Left ventricle myocardium inferior (tissue), 1 donor: ENCODE measurements around the gene TAMM41. TPM values are rescaled to one million over a fixed set of nuclear protein-coding genes. Genes with fewer than 3 reads are reported as not detected.
"Not testable (repeated sequence)": the region's sequence is repeated elsewhere in the genome, so short reads cannot be mapped to it uniquely, and the experiment has no call there.

Experiments
- DNase-seq: peaks from one replicate; pipeline ENCODE4 v3.0.0-alpha.2; 2020
- H3K27ac ChIP-seq: fragments of 200-600 bp; replicated peaks from 2 replicates; pipeline ENCODE4 v1.8.0; 2021
- H3K27me3 ChIP-seq: fragments of 200-600 bp; 2 replicates; pipeline ENCODE4 v1.8.0; 2021; ENCODE audit warnings: low read depth
- H3K36me3 ChIP-seq: fragments of 200-600 bp; 2 replicates; pipeline ENCODE4 v1.8.0; 2021
- H3K4me1 ChIP-seq: fragments of 200-600 bp; 2 replicates; pipeline ENCODE4 v1.8.0; 2021
- H3K4me3 ChIP-seq: fragments of 200-600 bp; 2 replicates; pipeline ENCODE4 v1.8.0; 2021; ENCODE audit warnings: mild to moderate bottlenecking, moderate library complexity
- H3K9me3 ChIP-seq: fragments of 200-600 bp; replicated peaks from 2 replicates; pipeline ENCODE4 v1.8.0; 2021
- CTCF ChIP-seq: fragments of 200-600 bp; IDR thresholded peaks from 2 replicates; pipeline ENCODE4 v1.8.0; 2021; ENCODE audit warnings: antibody characterized with exemption, mild to moderate bottlenecking, borderline replicate concordance
- intact Hi-C: fragments of 100-400 bp; cut with micrococcal nuclease; formaldehyde crosslinking; loops from one replicate; pipeline ENCODE4 v1.11.0; 2022
- total RNA-seq: library from RNA; stranded (reverse); fragmentation: NEBNext Ultra II Directional; extraction: Animal tissue kit (Norgen Biotek cat#: 25700); gene quantifications from one replicate; pipeline ENCODE4 v1.2.1, GENCODE V29; 2021
- donor health status: DM: no; HTN: yes; CAD: no; lungs with severe emphysema.

TAMM41 gene
- total RNA-seq, 1 donor from 2014 or later, result 11.1 TPM

GRCh38 chr3:11779626-11780025 is 67.1 kb downstream of the TAMM41 start:
- intact Hi-C loops, result no loop called here
- Histone ChIP-seq H3K4me3 (no peak overlapping the region), H3K27me3 (no peaks in the 10 kb centered on the region), H3K4me1 (no peaks in the 10 kb centered on the region), H3K36me3 (no peaks in the 10 kb centered on the region), H3K9me3 (no peaks in the 10 kb centered on the region), H3K27ac (no peak overlapping the region)
- TF ChIP-seq CTCF, result no peak
- no peak for DNase-seq

DNA sequence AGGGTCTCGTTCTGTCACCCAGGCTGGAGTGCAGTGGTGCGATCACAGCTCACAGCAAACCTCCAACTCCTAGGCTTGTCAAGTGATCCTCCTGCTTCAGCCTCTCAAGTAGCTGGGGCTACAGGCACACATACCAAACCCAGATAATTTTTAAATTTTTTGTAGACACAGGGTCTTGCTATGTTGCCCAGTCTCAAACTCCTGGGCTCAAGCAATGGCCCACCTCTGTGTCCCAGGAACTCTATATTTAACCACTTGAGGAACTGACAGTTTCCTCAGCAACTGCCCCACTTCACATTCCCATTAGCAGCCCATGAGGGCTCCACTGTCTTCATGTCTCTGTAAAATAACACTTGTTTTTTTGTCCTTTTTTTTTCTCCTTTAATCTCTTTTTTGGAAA is 68.4 kb downstream of the TAMM41 start:
- no peaks in the 10 kb centered on the region for H3K9me3 ChIP-seq
- H3K36me3 ChIP-seq, result no peaks in the 10 kb centered on the region
- intact Hi-C loops, result no loop called here
- no peak overlapping the region for H3K27ac ChIP-seq
- DNase-seq, result no peak
- no peak overlapping the region for H3K4me3 ChIP-seq
- TF ChIP-seq CTCF, result no peak
- no peaks in the 10 kb centered on the region for H3K27me3 ChIP-seq
- no peaks in the 10 kb centered on the region for H3K4me1 ChIP-seq

DNA sequence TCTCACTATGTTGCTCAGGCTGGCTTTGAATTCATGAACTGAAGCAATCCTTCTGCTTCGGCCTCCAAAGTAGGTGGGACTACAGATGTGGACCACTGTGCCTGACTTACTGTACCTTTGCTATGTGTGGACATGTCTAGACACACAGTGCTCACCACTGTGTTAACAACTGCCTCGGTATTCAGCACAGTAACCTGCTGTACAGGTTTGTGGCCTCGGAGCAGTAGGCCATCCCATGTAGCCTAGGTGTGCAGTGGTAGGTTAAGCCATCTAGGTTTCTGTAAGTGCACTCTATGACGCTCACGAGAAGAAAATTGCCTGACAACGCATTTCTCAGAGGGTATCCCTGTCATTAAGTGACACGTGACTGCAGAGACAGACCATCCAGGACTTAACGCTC is 70.3 kb downstream of the TAMM41 start:
- no peak for TF ChIP-seq CTCF
- Histone ChIP-seq H3K4me3 (no peak overlapping the region), H3K9me3 (no peaks in the 10 kb centered on the region), H3K36me3 (no peaks in the 10 kb centered on the region), H3K27me3 (no peaks in the 10 kb centered on the region), H3K27ac (no peak overlapping the region), H3K4me1 (no peaks in the 10 kb centered on the region)
- intact Hi-C loops, result no loop called here
- DNase-seq, result no peak

DNA sequence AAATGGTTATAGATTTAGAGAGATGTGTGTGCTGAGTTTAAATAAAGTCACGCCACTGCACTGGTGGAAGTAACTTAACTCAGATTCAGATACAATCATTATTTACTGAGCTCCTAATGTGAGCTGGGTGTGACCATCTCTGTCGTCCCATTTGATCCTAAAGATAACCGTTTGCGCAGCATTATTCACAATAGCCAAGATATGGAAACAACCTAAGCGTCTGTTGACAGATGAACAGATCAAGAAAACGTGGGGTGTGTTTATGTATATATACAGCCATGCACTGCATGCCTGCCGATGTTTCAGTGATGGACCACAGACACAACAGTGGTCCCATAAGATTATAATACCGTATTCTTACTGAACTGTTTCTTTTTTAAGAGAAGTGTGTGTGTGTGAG is 71.2 kb downstream of the TAMM41 start:
- Histone ChIP-seq H3K27me3 (no peaks in the 10 kb centered on the region), H3K4me1 (peaks cover 5% of the 10 kb centered on the region), H3K27ac (no peak overlapping the region), H3K36me3 (no peaks in the 10 kb centered on the region), H3K4me3 (no peak overlapping the region), H3K9me3 (no peaks in the 10 kb centered on the region)
- DNase-seq, result no peak
- intact Hi-C loops, result no loop called here
- no peak for TF ChIP-seq CTCF

DNA sequence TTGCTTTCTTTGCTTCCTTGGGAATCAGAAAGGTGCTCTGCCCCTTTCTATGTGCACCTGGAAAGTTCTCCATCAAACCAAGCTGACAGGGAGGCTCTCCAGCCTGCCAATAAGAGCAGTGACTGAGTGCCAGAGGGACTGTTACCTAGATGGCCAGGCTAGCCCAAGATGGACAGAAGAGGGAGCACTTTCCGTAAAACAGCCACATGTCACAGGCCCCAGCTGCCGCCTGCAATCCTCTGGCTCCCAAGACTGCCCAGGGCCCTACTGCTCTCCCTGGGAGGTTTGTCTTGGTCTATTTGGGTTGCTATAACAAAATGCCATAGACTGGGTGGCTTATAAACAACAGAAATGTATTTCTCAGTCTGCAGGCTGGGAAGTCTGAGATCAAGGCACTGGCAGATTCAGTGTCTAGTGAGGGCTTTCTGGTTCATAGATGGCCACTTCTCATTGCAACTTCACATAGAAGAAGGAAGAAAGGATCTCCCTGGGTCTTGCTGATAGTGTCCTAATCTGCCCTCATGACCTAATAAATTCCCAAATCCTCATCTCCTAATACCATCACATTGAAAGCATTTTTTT is 72.3 kb downstream of the TAMM41 start:
- DNase-seq, result no peak
- Histone ChIP-seq H3K4me3 (no peak overlapping the region), H3K27me3 (no peaks in the 10 kb centered on the region), H3K9me3 (no peaks in the 10 kb centered on the region), H3K4me1 (peaks cover 9% of the 10 kb centered on the region), H3K36me3 (no peaks in the 10 kb centered on the region), H3K27ac (no peak overlapping the region)
- TF ChIP-seq CTCF, result peak; percentile 47
- intact Hi-C loops, result no loop called here

- H3K27ac ChIP-seq, H3K4me1 ChIP-seq, H3K9me3 ChIP-seq, H3K4me3 ChIP-seq, H3K36me3 ChIP-seq, intact Hi-C loops, H3K27me3 ChIP-seq, DNase-seq: not testable (repeated sequence)
These were observed 74.8 kb downstream of the TAMM41 start for GRCh38 chr3:11771931-11772330.
